ENCODE data around the gene VANGL1.
"Not testable (repeated sequence)": the region's sequence is repeated elsewhere in the genome, so short reads cannot be mapped to it uniquely, and the experiment has no call there.

VANGL1 gene

DNA sequence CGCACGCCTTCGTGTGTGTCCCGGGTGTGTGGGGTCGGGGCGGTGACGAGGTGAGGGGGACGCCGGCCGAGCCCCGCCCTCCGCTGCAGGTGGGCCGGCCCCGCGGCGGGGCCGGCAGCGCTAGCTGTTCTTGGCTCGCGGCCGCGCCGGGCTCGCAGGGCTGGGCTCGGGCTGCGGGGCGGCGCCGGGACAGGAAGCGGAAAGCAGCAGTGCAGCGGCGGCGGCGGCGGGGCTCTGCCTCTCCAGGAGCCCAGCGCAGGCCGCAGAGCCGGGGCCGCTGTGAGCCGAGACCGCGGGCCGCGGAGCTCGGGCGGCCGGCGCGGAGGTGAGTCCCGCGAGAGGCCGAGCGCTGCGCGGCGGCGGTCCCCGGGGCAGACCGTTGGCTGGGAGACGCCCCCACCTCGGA is at the start of gene VANGL1:
TSS of gene VANGL1 (plus strand) at position 209 of the 406 bp plus-strand sequence. CDS start 9,444 bp downstream, outside the sequence.
- DNase-seq = peak; percentile 75

DNA sequence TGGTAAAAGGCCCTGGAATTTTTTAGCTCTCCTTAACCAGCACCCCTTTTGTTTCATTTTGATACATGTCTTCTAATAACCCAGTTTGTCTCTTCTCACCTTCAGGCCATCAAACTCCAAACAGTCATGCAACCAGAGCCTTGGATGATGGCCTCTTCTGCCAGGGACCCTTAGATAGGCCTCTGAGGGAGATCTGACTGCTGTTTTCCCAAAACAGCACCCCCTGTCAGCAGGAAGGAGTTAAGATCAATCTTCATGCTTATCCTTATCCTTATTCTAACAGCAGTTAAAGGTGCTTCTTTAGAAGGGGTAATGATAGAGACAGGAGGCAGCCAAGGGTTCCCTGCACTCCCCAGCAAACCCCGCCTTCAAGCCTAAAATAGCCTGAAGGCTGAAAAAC is 49.5 kb upstream of the VANGL1 start:
- DNase-seq = no peak

DNA sequence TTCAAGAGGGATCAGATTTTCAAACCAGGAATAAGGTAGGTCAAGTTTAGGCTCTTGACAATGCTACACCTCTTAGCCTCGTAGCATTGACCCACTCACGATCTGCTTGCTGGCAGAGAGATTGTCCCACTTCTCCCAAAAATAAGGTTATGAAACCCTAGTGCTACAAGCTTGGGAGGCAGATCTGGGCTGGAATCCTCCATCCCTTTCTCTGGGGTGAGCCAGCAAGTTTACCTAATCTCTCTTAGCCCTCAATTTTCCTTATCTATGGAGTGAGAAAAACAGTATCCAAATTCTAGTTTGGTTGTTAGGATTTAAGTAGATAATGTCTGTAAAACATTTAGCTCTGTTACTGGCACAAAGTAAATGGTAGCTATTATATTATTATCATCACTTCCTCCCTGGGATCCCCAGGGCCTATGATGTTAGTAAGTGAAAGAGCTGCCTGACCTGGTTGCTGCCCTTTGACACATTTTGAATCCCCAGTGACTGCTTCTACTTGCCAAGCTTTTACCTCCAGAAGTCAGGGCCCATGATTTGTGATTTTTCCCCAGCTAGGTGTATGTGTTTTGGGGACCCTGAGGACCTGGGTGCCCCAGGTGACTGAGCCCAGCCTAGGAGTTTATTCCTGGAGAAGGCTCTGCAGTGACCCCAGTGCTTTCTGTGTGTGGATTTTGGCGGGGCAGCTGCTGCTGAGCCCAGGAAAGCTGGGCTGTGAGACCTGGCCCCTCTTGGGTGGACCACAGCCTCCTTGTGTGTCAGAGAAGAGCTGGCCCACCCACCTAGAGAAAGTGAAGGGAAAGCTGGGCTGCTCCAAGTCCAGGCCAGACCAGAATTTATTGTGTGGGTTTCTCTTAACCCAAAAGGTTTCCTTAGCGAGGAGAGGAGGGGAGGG is 48.2 kb upstream of the VANGL1 start:
- no peak for DNase-seq

DNA sequence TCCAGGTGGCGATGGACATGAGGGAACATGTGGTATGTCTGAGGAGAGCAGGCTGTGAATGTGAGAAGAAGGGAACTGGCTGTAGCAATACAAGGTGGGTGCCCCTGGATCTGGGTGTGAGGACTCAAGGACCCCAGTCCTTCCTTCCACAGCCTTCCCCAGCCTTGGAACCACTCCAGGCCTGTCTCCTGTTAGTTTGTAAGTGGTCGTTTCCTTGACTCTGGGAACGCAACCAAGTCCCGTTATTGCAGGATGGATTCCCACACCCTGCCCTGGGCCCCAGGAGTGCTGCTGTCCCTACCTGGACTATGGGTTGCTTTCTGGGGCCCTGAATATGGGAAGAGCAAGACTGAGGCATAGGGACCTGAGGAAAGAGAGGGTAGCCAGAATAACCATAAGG is 47.2 kb upstream of the VANGL1 start:
- no peak for DNase-seq

DNA sequence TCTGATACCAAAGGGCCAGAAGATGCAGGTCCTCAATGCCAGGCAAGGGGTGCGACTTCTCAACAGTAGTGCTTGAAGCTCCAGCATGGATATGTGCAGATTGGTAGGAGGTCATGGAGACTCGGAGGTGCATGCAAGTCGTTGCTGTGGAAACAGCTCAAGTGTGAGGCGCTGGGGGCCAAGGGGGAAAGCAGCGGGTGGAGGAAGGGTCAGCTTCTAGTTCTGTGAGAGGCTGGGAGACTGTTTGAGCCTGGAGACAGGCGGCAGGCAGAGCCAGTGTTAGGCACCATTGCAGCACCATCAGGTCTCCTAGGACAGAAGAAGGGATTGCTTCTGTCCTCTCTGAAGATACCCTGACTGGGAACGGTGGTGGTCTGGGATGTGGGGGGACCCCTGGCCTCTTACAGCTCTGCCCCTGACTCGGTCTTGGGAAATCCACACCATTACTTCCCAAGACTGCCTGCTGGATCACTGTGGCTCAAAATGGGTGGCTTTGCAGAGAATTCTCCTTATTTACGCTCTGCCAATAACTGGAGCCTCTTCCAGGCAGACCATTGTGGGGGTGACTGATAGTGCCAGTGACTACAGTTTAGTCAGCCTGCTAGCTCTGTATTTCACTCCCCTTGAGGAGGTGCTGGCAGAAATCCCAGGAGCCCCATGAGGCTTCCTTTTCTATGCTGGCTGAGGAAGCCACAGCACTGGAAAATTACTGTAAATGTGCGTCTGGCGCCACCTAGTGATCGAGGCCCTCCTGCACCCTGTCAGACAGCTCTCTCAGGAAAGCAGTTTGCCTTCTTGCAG is 46.3 kb upstream of the VANGL1 start:
- peak; percentile 76 for DNase-seq

DNA sequence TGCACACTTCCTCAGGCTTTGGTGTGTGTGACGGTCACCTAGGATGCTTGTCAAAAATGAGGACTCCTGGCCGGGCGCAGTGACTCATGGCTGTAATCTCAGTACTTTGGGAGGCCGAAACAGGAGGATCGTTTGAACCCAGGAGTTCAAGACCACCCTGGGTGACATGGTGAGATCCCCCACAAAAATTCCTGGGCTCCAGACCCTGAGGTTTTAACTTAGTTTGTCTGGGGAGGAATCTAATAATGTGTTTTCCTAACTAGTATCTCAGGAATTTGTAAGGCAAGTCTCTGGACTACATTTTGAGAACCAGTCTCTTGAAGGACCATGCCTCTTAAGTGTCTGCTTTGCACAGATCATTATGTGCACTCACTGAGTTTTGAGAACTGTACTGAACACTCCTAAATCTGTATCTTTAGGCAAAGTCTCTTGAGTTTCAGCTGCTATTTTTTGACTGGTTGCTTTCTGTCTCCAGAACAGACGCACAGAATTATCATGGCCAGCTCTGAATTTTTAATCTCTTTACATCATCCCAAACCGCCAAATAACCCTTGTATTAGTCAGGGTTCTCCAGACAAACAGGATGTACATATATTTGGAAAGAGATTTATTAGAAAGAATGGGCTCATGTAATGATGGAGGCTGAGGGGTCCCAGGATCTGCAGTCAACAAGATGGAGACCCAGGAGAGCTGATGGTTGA is 45.5 kb upstream of the VANGL1 start:
- no peak for DNase-seq

DNA sequence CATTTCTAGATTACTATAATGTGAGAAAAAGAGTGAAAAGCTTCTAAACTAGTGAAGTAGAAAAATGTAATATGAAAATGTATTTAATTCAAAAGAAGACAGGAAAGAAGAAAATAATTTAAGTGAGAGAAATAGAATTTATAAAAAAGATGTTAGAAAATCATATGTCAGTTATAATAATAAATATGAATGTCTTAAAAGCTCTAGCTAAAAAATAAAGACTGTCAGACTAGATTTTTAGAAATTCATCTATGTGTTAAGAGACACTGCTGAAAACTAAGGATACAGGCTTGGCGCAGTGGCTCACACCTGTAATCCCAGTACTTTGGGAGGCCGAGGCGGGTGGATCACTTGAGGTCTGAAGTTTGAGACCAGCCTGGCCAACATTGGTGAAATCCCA is 37.3 kb upstream of the VANGL1 start:
- no peak for DNase-seq

DNA sequence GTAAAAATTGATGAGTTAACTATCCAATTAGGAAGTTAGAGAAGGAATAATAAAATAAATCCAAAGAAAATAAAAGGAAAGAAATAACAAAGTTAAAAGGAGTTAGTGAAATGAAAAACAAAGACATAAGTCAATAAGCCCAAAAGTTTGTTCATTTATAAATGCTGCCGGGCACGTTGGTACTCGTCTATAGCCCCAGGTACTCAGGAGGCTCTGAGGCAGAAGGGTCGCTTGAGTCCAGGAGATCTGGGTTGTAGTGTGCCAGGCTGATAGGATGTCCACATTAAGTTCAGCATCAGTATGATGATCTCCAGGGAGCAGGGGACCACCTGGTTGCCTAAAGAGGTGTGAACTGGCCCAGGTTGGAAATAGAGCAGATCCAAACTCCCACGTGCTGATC is 35.5 kb upstream of the VANGL1 start:
- no peak for DNase-seq

DNA sequence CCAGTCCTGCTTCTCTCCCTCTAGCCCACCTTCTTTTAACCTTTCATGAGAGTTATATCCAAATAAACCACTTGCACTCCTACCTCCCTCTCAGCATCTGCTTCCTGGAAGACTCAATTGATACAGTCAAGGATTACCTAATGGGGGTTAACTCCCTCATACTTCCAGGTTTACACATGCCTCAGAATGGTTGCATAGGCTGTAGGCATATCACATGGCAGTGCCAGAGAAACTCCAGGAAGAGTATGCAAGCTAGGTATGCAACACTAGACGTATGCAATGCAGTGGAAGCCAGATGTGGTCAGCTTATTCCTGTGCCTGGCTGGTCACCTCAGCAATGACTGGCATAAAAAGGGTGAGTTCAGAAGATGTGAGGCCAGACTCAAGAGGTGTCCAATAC is 32.7 kb upstream of the VANGL1 start:
- no peak for DNase-seq

DNA sequence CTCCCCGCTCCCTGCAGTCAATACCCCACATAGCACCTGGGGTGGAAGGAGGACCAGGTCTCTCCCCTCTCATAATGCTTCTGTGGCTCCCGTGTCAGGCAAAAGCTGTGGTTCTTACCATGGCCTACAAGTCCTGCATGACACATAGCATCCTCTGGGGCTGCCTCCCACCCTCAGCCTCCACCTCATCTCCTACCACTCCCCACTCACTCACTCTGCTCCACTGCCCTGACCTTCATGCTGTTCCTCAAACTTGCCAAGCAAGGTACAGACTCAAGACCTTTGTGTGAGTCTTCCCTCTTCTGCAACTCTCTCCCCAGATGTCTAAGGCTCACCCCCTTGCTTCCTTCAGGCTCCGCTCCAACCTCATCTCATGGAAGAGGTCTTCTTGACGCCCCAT is 28.0 kb upstream of the VANGL1 start:
- no peak for DNase-seq

DNA sequence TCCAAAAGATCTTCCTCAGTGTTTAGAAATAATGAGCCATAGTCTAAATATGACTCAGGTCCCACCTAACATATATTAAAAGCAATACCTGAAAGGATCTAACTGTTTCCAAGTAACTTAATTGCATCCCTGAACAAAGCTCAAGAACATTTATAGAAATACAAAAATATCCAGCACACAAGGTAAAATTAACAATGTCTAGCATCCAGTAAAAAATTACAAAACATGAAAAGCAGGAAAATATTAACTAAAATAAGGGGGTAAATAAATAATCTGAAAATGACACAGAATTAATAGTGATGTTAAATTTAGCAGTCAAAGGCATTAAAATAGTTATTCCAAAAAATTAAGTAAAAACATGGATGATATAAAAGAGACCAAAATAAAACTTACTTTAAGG is 21.3 kb upstream of the VANGL1 start:
- no peak for DNase-seq

DNA sequence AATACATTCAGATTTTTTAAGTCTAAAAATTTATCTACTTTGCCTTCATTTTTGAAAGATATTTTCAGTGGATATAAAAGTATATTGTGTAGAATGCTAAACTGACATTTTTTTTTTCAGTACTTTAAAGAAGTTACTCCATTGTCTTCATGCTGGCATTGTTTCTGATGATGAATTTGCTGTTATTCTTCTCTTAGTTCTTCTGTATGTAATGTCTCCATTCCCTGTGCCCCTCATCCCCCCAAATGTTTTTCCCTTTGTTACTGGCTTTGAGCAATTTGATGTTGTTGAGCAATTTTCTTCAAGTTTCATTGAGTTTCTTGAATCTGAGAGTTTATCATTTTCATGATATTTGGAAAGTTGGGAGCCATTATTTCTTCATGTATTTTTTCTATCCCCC is 20.8 kb upstream of the VANGL1 start:
- DNase-seq = no peak

DNA sequence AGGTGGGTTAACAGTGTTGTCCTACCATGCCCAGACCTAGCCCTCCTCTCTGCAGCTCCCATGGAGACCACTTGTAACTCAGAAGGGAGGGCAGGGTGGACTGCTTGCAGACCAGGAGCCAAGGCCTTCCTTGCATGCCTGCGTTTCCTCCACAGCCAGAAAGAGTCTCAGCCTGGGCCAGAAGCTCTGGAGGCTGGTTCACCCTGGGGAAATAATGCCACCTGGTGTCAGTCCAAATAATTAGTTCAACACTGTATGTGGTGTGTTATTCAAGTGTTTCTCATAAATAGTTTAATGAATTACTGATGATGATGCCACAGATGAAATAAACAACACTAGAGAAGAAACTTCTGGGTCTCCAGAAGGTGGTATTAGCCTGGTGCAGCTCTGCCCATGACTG is 16.9 kb upstream of the VANGL1 start:
- peak; percentile 5 for DNase-seq

DNA sequence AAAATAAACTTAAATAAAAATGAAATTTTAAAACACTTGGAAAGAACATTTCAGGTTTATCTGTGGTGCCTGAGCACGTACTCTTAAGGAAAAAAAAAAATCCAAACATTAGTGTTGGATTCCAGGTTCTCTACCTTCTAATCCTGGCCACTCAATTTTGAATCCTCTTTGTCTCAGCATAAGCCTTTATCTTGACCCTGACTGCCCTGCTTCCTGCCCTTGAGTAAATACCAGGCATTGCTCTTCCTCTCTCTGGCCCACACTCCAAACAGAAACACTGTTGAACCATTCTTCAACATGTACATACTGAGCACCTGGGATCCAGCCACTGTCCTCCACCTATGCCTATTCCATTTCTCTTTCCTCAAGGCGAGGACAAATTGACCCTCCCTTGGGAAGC is 11.4 kb upstream of the VANGL1 start:
- DNase-seq = no peak

DNA sequence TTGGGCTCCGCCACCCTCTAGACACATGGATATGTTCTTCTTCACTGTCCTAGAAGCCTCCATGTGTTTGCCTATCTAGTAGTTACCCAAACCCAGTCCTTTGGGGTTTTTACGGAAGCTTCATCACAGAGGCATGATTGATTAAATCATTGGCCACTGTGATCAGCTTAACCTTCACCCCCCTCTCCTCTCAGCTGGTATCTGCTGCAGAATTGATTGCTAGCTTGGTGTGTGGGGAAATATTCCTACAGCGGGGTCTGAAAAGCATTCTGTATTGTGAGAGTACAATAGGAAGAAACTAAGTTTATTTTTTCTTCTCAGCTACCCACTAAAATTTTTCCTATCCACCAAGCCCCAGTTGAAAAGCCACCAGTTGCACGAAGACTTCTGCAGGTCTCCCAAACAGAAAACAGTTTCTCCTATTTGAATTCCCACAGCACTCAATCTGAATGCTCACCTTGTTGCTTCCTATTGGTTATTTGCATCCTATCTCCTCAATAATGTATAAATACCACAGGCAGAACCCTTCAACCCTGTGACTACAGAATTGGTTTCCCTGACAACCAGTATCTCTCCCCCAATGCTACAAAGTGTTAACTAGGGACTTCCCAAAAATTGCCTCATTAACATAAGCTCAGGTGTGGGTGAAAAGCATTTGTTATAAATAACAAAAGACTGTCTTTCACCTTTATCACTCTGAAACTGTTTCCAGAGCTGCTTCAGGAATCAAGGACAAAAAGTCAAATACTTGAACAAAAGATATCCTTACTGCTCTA is 9.3 kb upstream of the VANGL1 start:
- no peak for DNase-seq

DNA sequence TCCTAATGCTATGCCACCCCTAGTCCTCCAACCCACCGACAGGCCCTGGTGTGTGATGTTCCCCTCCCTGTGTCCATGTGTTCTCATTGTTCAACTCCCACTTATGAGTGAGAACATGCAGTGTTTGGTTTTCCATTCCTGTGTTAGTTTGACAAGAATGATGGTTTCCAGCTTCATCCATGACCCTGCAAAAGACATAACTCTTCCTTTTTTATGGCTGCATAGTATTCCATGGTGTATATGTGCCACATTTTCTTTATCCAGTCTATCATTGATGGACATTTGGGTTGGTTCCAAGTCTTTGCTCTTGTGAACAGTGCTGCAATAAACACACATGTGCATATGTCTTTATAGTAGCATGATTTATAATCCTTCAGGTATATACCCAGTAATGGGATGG is 8.2 kb upstream of the VANGL1 start:
- not testable (repeated sequence) for DNase-seq

DNA sequence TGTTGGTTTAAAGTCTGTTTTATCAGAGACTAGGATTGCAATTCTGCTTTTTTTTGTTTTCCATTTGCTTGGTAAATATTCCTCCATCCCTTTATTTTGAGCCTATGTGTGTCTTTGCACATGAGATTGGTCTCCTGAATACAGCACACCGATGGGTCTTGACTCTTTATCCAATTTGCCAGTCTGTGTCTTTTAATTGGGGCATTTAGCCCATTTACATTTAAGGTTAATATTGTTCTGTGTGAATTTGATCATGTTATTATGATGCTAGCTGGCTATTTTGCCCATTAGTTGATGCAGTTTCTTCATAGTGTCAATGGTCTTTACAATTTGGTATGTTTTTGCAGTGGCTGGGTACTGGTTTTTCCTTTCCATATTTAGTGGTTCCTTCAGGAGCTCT is 4.5 kb upstream of the VANGL1 start:
- not testable (repeated sequence) for DNase-seq

DNA sequence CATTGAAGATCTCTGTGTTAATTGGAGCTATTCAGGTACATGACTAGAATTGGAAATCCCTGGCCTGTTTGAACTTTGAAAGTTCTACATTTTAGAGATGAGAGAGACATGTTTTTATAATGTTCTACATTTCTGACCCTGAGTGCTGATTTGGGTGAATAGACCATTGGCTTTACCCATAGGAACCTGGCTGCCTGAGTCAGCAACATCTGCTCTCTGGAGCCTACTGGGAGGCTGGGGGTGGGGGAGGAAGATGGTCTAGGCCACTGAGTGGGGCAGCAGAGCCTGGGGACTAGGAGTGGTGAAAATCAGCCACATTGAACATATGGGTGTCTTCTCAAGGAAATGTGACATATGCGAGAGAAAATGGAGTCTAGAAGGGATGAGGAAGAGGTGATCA is 1.4 kb upstream of the VANGL1 start:
- no peak for DNase-seq

DNA sequence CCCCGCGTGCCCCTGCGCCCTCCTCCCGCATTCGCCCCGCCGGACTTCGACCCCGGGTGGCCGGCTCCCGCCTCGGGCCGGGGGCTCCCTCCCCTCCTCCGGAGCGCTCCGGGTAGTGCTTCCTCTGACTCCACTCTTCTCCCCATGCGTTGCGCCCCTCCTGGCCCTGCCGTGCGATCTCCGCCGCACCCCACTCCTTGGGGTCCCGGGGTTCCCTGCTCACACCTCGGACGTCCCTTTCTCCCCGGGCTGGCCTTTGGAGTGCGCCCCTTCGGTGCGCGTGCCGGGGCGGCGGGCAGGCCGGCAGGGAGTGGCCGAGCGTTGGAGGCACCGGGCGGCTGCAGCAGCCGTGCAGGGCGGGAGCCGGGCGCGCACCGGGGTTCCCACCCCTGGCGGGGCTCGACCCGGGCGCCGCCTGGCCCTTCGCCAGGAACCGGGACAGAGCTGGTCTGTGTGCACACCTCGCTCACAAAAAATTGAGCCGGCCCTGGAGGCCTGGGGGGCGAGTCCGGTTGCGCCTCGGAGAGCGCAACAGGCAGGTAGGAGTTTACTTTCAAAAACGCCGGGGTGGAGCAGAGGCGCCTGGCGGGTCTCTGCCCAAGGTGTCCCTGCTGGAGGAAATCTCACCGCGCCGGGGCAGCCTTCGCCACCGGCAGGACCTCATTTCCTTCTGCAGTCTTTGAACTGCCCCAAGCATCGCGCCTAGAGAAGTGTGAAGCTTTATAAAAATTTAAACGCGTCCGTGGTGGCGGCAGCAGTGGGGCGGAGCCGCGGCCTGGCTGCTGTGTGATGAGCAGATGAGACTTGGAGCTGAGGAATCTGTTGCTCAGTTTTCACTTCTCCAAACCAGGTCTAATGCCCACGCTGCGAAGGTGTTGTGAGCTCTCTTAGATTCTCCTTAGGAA is 650 bp downstream of the VANGL1 start:
- DNase-seq = peak; percentile 51

DNA sequence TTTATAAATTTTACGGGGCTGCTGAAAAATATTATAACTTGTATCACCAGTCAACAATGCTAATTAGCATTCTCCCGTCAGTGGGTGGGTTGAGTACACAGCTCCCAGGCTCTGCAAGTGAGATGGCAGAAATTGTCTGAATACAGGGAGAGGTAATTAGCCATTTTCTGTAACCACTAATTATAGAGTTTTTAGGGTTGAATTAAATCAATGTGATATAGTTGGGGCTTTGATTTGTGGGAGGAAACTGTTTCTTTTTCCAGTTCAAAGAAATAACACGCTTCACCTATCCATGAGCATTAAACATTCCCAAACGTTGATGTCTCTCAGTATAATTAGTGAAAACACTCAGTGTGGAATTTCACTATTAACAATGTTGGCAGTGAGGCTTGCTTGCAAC is 1.5 kb downstream of the VANGL1 start:
- DNase-seq = no peak

DNA sequence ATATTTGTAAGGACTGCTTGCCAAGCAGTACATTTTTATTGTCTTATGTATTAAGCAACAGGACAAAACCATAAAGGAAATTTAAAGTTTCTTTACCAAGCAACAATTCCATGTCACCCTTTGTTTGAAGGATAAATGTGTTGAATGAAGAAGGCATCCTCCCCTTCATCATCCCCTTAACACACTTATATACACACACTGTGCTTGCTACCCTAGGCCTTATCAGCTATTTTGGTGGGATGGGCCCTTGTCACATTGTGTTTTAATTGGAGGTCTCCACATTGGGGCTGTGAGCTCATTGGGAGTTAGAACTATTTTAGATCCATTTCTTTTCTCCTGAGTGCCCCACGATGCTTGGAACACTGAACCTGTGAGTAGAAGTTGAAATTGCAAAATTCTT is 1.9 kb downstream of the VANGL1 start:
- DNase-seq = peak; percentile 67

DNA sequence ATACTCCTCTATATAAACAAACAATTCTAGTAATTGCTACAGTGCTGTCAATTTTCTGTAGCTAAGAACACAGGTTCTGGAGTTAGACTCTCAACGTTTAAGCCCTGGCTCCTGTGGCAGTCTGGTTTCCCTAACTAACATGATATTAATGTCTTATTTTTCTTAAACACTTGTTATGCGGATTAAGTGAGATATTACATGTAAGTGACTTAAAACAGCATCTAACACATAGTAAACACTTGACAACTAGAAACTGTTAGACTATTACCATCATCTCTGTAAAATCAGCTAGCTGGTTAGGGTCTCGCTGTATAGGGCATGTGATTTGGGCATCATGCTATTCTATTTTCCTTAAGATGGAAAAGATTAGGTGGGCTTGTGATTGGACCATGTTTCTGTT is 2.3 kb downstream of the VANGL1 start:
- no peak for DNase-seq
